Neural progenitor cell (in vitro differentiated cells): ENCODE results near the gene MAN1A1.

Source experiments
- EZH2 ChIP-seq: fragments of 200-600 bp; sonication (generic); IDR thresholded peaks from 2 replicates; pipeline ENCODE4 v1.6.1; 2017; ENCODE audit warnings: antibody characterized with exemption, mild to moderate bottlenecking, moderate library complexity
- TF ChIP-seq, protein P1 (sequence below): fragments of 200-600 bp; sonication (generic); IDR thresholded peaks from 2 replicates; pipeline ENCODE4 v1.5.1; 2017; ENCODE audit warnings: antibody characterized with exemption, mild to moderate bottlenecking

DNA sequence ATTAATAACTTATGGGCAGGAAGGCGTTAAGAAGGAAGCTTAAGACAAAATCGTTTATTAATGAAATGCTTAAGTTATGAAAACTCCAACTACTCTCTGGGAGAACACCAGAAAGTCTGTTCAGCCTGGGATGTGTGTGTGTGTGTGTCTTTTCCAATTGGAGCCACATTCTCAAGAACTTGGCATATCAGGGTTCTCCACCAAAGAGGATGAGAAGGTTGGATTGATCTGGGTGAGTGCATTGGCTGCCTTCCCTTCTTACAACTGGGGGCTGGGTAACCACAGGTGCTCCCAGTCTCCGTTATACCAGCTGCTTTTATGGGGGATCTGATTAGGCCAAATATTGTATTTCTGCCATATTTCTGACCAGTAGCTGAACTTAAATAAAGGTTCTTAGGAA lies 102.1 kb downstream of the MAN1A1 start:
- TF ChIP-seq, protein P1, sequence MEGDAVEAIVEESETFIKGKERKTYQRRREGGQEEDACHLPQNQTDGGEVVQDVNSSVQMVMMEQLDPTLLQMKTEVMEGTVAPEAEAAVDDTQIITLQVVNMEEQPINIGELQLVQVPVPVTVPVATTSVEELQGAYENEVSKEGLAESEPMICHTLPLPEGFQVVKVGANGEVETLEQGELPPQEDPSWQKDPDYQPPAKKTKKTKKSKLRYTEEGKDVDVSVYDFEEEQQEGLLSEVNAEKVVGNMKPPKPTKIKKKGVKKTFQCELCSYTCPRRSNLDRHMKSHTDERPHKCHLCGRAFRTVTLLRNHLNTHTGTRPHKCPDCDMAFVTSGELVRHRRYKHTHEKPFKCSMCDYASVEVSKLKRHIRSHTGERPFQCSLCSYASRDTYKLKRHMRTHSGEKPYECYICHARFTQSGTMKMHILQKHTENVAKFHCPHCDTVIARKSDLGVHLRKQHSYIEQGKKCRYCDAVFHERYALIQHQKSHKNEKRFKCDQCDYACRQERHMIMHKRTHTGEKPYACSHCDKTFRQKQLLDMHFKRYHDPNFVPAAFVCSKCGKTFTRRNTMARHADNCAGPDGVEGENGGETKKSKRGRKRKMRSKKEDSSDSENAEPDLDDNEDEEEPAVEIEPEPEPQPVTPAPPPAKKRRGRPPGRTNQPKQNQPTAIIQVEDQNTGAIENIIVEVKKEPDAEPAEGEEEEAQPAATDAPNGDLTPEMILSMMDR, result no peak
- no peak for TF ChIP-seq EZH2
